H4 (cell line): ENCODE measurements around the gene CLIC3. TPM values are rescaled to one million over a fixed set of nuclear protein-coding genes. Genes with fewer than 3 reads are reported as not detected.

Experiments
- DNase-seq: peaks from one replicate; pipeline ENCODE4 v3.0.0-alpha.2; 2015; ENCODE audit warnings: low spot score
- total RNA-seq: library from RNA; depleted of rRNA; stranded (reverse); fragments of >200 nt; shearing (Covaris generic); gene quantifications from 2 replicates; pipeline ENCODE4 v1.2.3, GENCODE V29; 2014; rRNA removed

CLIC3 gene
- total RNA-seq, 1 experiment from 2014 or later: 0.64 TPM

GRCh38 chr9:136952876-136953770 lies 43.2 kb downstream of the CLIC3 start:
- no peak for DNase-seq

- no peak for DNase-seq
Measured at GRCh38 chr9:136952321-136952850, 44.0 kb downstream of the CLIC3 start.

GRCh38 chr9:136951541-136952320 lies 44.6 kb downstream of the CLIC3 start, which contains the start of gene LCN12:
Gene LCN12 (plus strand): TSS chr9:136952273. CDS start chr9:136952328, 55 bp downstream.
- no peak for DNase-seq

DNA sequence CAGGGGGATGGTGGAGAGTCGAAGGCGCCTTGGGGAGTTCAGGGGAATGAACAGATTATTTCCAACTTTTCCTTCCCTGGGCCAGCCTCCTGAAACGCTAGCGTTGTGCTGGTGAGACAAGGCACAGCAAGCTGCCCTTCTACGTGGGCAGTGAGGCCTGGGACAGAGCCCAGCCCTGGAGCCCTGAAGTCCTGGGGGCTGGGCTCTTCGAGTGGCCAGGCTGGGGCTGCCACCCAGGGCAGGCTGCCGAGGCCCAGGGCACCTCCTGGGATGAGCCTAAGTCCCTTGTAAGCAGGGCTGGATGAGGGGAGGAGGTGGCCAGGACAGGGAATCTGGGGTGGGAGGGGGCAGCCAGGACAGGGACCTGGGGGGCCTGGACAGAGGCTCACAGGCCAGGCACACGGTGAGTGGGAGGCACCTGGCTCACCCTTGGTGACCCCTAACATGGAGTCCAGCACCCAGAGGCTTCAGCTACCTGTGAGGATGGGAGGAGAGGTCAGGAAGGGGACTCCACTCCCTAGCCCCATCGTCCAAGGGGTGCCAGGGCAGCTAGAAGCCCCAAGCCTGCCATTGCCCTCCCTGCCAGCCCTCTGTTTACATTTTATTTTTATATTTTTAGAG lies 45.6 kb downstream of the CLIC3 start:
- DNase-seq: no peak

DNA sequence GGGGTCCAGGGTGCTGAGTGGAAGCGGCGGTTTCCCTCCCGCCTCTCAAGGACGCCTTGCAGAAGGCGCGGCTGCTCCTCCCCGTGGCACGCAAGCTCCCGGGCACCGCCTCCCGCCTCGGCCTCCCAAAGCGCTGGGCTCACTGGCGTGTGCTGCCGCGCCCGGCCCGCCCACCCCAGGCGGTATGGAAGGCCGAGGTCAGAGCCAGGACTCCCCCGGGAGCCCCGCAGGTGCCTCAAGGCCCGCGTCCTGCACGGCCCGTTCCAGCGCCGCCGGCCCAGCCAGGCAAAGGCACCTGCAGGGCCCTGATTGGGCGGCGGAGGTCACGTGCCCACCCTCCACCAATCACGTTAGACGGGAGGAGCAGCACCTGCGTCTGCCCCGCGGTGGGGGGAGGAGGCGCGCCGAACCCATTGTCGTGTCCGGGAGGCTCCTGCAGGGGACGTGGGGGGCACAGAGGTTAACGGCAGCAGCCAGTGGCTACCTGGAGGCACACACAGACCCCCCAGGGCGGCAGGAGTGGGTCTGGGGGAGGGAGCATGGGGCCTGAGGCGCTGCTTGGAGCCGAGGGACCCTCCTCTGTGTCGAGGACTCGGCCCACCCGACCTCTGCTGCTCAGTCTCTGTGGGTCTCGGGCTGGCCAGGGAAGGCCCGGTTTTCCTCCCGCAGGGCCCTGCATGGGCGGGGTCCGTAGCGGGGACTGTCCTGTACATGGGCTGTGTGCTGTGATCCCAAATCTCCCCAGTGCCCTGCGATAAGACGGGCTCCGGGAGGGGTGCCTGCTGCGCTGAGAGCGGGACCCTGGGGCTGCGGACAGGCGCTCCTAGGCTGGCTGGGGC lies 46.3 kb downstream of the CLIC3 start:
- DNase-seq: peak; percentile 86

GRCh38 chr9:136949239-136949816 lies 47.0 kb downstream of the CLIC3 start:
- DNase-seq: no peak

GRCh38 chr9:136947955-136948510 lies 48.3 kb downstream of the CLIC3 start:
- no peak for DNase-seq

DNA sequence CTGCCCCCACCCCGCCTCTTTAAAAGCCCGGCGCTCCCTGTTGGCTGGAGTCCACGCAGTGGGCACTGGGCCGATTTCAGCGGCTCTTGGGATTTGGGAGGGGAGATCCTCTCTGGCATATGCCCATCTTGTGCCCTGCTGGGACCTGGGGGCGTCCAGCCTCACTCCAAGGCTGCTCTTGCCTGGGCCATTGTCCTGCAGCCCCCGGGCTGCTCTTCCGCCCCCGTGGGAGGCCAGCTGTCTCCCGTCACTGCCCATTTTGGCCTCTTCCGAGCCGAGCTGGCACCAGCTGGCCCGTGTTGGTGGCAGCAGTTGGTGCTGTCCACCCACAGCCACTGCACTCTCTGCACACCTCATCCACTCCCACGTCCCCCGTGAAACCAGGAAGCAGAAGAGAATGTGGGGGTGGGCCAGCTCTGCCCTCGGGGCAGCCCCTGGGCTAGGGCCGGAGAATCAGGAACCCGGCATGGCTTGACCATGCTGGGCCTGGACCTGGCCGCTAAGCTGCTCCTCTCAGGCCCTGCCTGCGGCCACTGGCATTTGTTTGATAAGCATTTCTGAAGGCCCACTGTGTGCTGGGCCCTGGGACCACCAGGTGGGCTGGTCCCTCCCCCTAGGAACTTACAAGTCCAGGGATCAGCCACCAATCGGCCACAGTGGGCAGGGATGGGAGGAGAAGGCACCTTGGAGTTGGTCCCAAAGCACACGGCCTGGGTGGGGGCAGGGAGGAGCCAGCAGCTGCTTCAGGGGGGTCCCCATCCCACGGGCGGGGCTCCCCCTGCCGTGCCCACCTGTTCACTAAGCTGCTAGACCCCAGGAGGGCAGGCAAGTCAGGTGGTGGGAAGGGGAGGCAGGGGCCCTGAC lies 49.1 kb downstream of the CLIC3 start:
- no peak for DNase-seq

DNA sequence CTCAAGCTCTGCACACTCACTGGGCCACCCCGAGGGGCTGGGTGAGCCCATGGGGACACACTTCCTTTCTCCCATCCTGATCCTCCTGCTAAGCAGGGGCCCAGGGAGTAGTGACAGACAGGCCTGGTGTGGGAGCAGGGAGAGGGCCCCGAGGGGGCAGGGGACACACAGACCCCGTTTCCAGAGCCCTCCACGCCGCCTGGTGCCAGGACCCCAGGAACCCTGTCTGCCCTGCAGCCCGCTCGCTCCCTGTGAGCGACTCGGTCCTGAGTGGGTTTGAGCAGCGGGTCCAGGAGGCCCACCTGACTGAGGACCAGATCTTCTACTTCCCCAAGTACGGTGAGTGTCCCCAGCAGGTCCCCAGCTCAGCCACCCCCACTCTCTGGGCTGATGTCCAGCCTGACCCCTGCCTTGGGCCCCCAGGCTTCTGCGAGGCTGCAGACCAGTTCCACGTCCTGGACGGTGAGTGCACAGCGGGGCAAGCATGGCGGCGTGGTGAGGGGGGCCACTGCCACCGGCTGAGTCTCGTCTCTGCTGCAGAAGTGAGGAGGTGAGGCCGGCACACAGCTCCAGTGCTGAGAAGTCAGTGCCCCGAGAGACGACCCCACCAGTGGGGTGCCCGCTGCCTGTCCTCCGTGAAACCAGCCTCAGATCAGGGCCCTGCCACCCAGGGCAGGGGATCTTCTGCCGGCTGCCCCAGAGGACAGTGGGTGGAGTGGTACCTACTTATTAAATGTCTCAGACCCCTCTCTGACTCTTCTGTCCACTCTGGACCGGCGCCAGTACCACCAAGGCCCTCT lies 49.9 kb downstream of the CLIC3 start:
- DNase-seq: no peak

GRCh38 chr9:136945333-136946227 lies 50.8 kb downstream of the CLIC3 start:
- DNase-seq: no peak

Other genes with a start within 250 kb of the CLIC3 start
- gene LCN6, start 248.0 kb downstream of the CLIC3 start, total RNA-seq: not detected in 2 replicates
- gene LCN8, start 238.3 kb downstream of the CLIC3 start, total RNA-seq: not detected in 2 replicates
- not detected in 2 replicates for gene LCN15, start 232.1 kb downstream of the CLIC3 start, total RNA-seq
- gene TMEM141, start 205.2 kb downstream of the CLIC3 start, total RNA-seq: 87.0 and 93.0 TPM in 2 replicates
- 0.47 TPM in 1 of 2 replicates, not detected in the other for gene CCDC183, start 200.2 kb downstream of the CLIC3 start, total RNA-seq
- gene RABL6, start 188.6 kb downstream of the CLIC3 start, total RNA-seq: 23.6 and 35.0 TPM in 2 replicates
- gene AJM1, start 154.1 kb downstream of the CLIC3 start, total RNA-seq: 0.06 and 0.21 TPM in 2 replicates
- gene PHPT1, start 147.2 kb downstream of the CLIC3 start, total RNA-seq: 100 and 119 TPM in 2 replicates
- 0.12 and 0.15 TPM in 2 replicates for gene MAMDC4, start 144.2 kb downstream of the CLIC3 start, total RNA-seq
- 458 and 510 TPM in 2 replicates for gene EDF1, start 130.3 kb downstream of the CLIC3 start, total RNA-seq
- 8.1 and 11.3 TPM in 2 replicates for gene TRAF2, start 110.1 kb downstream of the CLIC3 start, total RNA-seq
- gene FBXW5, start 51.8 kb downstream of the CLIC3 start, total RNA-seq: 56.2 and 83.0 TPM in 2 replicates
- not detected in 2 replicates for gene C8G, start 51.3 kb downstream of the CLIC3 start, total RNA-seq
- not detected in 2 replicates for gene LCN12, start 44.3 kb downstream of the CLIC3 start, total RNA-seq
- not detected in 2 replicates for gene PTGDS, start 19.1 kb downstream of the CLIC3 start, total RNA-seq
- not detected in 2 replicates for gene LCNL1, start 13.6 kb downstream of the CLIC3 start, total RNA-seq
- 32.0 and 41.3 TPM in 2 replicates for gene PAXX, start 4.1 kb downstream of the CLIC3 start, total RNA-seq
- gene ABCA2, start 31.7 kb upstream of the CLIC3 start, total RNA-seq: 4.9 and 22.4 TPM in 2 replicates
- gene FUT7, start 35.5 kb upstream of the CLIC3 start, total RNA-seq: not detected in 2 replicates
- gene NPDC1, start 49.6 kb upstream of the CLIC3 start, total RNA-seq: 1.2 and 4.1 TPM in 2 replicates
- not detected in 2 replicates for gene ENTPD2, start 57.5 kb upstream of the CLIC3 start, total RNA-seq
- gene SAPCD2, start 74.0 kb upstream of the CLIC3 start, total RNA-seq: 5.9 and 12.4 TPM in 2 replicates
- gene UAP1L1, start 80.9 kb upstream of the CLIC3 start, total RNA-seq: 6.6 and 7.4 TPM in 2 replicates
- gene MAN1B1, start 90.4 kb upstream of the CLIC3 start, total RNA-seq: 38.6 and 62.6 TPM in 2 replicates
- gene DPP7, start 118.2 kb upstream of the CLIC3 start, total RNA-seq: 34.8 and 52.2 TPM in 2 replicates
- gene GRIN1, start 142.6 kb upstream of the CLIC3 start, total RNA-seq: not detected in 2 replicates
- 0.10 and 0.12 TPM in 2 replicates for gene LRRC26, start 173.5 kb upstream of the CLIC3 start, total RNA-seq
- not detected in 2 replicates for gene TMEM210, start 175.5 kb upstream of the CLIC3 start, total RNA-seq
- gene ANAPC2, start 192.0 kb upstream of the CLIC3 start, total RNA-seq: 8.2 and 13.4 TPM in 2 replicates
- gene SSNA1, start 192.1 kb upstream of the CLIC3 start, total RNA-seq: 71.6 and 91.9 TPM in 2 replicates
- gene TPRN, start 204.2 kb upstream of the CLIC3 start, total RNA-seq: 1.2 and 3.4 TPM in 2 replicates
- 63.4 and 69.8 TPM in 2 replicates for gene TMEM203, start 209.1 kb upstream of the CLIC3 start, total RNA-seq
- 4.0 and 4.9 TPM in 2 replicates for gene NDOR1, start 209.1 kb upstream of the CLIC3 start, total RNA-seq
- 0.31 TPM in 1 of 2 replicates, not detected in the other for gene RNF208, start 225.7 kb upstream of the CLIC3 start, total RNA-seq
- gene CYSRT1, start 228.6 kb upstream of the CLIC3 start, total RNA-seq: 0.14 and 0.37 TPM in 2 replicates
- not detected in 2 replicates for gene RNF224, start 230.9 kb upstream of the CLIC3 start, total RNA-seq
- not detected in 2 replicates for gene SLC34A3, start 234.3 kb upstream of the CLIC3 start, total RNA-seq
- gene TUBB4B, start 244.7 kb upstream of the CLIC3 start, total RNA-seq: 164 and 180 TPM in 2 replicates